HG03103 (cell line): ENCODE measurements around the gene PDE8A.
"Not testable (repeated sequence)": the region's sequence is repeated elsewhere in the genome, so short reads cannot be mapped to it uniquely, and the experiment has no call there.

ENCODE experiments used
- ATAC-seq: cut with Tn5 transposase; IDR thresholded peaks from one replicate; pipeline ENCODE4 v1.9.1; 2021; ENCODE audit warnings: low read depth; ENCODE audit not compliant: unreplicated experiment

PDE8A gene

DNA sequence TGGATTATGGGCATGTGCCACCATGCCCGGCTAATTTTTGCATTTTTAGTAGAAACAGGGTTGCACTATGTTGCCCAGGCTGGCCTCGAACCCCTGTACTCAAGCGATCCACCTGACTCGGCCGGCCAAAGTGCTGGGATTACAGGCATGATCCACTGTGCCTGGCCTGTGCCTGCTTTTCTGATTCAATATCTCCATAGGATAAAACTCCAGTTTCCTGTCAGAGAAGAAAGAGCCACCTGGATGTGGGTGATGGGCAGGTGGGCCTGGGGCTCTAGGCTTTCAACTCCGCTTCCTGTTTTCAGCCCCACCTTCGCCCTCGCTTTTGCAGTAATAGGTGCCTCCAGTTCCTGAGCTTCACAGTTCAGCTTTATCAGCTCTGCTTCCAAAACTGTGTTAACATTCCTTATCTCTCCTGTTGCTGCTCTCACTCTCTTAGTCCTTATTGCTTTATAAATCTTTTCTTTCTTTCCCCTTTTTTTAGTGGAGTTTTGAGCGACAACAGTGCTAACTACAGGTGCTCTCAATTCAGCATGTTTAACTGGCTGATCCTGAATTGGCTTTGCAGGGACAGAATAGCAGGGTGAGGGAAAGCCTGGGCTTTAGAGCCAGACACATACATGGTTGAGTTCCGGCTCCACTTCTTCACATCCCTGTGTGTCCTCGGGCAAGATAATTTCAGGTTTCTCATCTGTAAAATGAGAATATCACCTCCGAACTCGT lies 21.1 kb upstream of the PDE8A start:
- no peak for ATAC-seq

GRCh38 chr15:84961114-84961452 lies 20.6 kb upstream of the PDE8A start:
- no peak for ATAC-seq

- no peak for ATAC-seq
Observed at GRCh38 chr15:84961707-84962106, 19.9 kb upstream of the PDE8A start.

DNA sequence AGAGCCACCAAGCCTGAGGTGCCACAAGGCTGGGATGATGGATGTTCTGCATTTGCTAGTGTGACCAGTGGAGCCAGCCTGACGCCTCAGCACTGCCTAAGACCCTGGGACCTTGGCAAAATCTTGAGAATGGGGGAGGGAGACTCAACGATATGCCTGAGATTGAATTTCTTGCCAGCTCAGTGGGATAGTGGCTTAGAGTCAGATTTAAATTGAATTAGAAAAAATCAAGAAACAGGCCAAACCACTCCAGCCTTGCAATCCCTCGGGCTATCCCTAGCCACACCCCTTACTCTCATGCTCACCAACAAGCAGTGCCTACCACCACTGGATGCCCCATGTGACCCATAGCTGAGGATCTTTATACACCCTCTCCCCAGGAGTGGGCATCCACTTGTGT lies 18.7 kb upstream of the PDE8A start:
- no peak for ATAC-seq

DNA sequence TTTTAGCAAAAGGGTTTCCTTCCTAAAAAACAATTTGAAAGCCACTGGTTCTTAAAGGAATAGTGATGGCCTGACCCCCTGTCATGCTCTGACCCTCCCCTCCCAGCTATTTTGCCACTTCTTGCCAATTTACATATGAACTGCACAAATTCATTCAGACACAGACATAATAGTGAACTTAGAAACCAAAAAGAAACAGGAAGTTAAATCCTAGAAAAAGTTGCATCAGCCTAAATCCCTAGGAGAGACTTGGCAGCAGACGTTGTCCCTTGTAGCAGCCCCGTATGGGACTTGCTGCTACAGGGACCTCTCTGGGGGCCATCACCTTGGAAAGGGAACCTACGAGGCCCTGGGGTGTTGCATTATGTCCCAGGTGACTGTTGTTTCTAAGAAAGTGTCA lies 14.3 kb upstream of the PDE8A start:
- no peak for ATAC-seq

DNA sequence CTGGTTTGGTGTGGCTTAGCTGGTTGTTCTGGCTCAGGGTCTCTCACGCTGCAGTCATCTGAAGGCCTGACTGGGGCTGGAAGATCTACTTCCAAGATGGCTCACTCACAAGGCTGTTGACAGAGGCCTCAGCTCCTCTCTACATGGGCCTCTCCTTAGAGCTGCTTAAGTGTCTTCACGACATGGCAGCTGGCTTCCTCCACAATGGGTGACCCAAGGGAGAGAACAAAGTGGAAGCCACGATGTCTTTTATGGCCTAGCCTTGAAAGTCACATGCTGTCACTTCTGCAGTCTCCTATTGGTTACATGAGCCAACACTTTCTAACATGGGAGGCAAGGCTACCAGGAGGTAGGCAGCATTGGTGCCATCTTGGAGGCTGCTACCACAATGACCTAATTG lies 13.4 kb upstream of the PDE8A start:
- no peak for ATAC-seq

GRCh38 chr15:84969257-84969656 lies 12.4 kb upstream of the PDE8A start:
- no peak for ATAC-seq

DNA sequence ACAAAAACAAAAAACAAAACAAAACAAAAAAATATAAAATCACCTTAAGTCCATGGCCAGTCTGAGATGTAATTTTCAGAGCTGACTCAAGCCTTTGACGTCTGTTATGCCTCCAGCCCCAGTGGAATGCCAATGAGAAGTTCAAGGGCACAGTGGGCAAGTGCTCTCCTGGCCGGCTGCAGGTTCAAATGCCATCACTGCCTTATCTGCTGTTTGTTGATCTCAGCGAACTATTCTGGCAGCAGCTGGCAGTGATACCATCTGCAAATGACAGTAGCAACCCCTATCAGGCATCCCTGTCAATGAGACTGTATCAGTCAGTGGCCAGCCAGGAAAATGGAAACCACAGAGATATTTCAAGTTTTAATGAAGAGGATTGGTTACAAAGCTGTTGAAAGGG lies 10.8 kb upstream of the PDE8A start:
- no peak for ATAC-seq

- no peak for ATAC-seq
Observed at GRCh38 chr15:84973492-84974460, 7.9 kb upstream of the PDE8A start.

DNA sequence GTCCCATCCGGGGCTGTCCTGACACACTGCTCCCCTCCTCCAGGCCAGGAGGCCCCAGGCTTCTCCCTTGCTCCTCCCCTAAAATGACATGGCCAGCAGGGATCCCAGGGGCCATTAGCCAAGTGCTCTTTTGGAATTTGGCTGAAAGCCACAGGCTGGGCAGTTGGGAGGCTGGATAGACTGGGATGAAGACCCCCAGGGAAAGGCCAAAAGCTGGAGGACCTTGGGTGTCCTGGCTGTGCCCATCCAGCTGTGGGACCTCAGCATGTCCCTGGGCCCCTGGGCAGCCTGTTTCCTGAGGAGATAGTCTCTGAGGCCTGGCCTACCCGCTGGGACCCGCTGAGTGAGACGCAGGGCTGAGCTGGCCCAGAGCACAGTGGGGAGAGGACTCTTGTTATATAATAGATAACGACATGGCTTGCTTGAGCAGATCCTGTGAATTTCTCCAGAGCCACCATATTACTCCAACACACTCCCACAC lies 5.7 kb upstream of the PDE8A start:
- no peak for ATAC-seq

GRCh38 chr15:84976746-84977345 lies 4.8 kb upstream of the PDE8A start:
- no peak for ATAC-seq

DNA sequence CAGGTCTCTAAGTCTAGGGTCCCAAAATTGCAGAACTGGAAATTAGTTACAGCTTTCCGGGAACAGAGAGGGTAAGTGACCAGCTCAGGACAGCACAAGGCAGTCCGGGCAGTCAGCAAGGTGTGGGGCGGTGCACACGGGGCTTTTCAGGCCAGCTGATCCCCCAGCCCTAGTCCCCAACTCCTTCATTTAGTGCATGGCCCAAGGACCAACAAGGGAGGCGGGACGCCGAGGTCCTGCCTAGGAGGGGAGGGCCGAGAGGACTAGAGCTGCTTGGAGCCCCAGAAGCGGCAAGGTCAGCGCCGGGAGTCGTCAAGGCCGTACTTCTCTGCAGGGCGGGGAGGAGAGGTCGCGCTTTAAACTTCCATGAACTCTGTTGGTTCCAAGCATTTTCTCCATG lies 2.0 kb upstream of the PDE8A start:
- no peak for ATAC-seq

DNA sequence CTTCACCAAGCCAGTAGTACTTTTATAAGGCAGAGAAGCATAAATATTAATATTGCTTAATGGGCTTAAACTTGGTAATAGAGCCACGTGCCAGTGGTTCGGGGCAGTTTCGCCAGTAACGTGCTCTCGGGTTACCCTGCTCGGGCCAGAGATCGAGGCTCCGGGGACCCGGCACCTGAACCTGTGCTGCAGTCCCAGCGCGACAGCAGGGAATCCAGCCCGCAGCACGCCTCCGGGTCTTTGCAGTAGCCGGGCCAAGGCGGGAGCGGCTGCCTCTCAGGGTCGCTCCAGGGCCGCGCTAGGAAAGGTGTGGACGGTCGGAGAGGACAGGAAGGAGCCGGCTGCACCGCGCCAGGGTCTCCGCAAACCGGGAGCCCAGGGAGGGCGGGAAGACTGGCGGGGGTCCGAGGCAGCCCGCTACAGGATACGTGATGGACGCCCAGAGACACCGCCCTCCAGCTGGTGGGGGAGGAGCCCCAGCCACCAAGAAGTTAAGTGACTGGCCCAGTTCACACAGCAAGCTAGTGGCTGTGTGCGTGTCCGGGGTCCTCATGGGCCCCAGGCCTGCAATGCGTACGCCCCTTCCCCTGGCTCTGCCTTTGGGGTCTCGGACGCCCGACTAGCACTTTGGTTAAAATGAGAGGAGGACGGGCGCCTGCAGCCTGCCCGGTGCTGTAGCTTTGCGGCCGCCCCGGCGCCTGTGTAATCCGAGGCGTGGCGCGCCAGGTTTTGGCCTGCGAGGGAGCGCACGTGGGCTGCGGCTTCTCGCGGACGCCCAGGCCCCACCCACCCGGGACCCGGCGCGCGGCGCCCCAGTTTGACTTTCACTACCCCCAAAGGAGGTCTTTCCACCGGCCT lies 1.2 kb upstream of the PDE8A start:
- ATAC-seq = peak; percentile 38

DNA sequence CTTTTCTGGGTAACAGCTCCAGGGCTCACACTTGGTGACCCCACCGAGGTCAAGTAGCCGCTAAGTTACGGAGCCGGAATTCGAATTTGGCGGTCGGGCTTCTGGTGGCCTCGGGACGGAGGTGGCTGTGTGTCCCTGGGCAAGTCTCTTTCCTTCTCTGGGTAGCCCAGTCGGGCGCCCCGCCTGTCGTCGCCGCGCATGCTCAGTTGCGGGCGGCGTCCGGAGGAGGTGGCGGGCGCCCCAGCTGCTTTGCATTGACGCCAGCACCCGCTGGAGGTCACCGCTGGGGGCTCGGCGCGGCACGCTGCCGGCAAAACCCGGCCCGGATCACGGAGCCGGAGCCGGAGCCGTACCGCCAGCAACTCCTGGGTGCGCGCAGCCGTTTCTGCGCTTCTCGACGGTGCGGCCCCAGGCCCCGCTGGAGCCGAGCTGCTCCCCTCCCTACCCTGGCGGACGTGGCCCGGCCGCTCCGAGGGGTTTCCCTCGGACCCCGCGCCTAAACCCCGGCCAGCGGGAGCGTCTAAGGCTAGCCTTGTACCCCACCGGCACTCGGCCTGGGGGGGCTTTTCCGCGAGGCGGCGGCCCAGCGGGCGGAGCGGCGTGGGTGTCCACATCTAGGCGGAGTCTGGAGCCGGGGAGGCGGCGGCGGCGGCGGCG lies 474 bp upstream of the PDE8A start:
- peak; percentile 56 for ATAC-seq

GRCh38 chr15:84982301-84982920 lies 755 bp downstream of the PDE8A start:
- ATAC-seq = no peak

GRCh38 chr15:84983294-84983693 lies 1.6 kb downstream of the PDE8A start:
- no peak for ATAC-seq

GRCh38 chr15:84983711-84984110 lies 2.1 kb downstream of the PDE8A start:
- no peak for ATAC-seq

GRCh38 chr15:84985158-84985557 lies 3.5 kb downstream of the PDE8A start:
- ATAC-seq = no peak

- ATAC-seq = not testable (repeated sequence)
Observed at GRCh38 chr15:84987351-84987750, 5.7 kb downstream of the PDE8A start.
